ENCODE results near the gene ACTR8. TPM values are rescaled to one million over a fixed set of nuclear protein-coding genes. Genes with fewer than 3 reads are reported as not detected.

The ACTR8 gene
- total RNA-seq, 2 experiments from 2014 or later, result 13.7 to 14.3 TPM

DNA sequence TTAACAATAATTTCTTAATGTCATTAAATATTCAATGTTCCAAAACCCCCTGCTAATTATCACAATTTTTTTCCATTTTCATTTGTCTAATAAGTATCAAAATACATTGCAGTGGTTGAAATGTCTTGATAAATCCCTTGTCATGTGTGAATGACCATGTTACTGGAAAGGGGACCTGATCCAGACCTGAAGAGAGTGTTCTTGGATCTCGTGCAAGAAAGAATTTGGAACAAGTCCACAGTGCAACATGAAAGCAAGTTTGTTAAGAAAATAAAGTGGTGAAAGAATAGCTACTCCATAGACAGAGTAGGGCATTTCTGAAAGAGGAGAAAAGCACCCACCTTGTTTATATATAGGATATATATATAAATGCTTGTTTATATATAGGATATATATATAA lies 20.1 kb upstream of the ACTR8 start:
- no peaks in the 10 kb centered on the region for H3K4me1 ChIP-seq (ENCODE audit: insufficient read depth, low read length)
- POLR2A ChIA-PET, result no interaction called here
- Mint-ChIP-seq H3K4me1 (ENCODE audit: low read depth) (no peaks in the 10 kb centered on the region), H3K27ac (no peak overlapping the region), H3K9me3 (no peaks in the 10 kb centered on the region), H3K4me3 (no peak overlapping the region), H3K36me3 (ENCODE audit: low read depth) (no peaks in the 10 kb centered on the region), H3K27me3 (peaks cover 65% of the 10 kb centered on the region)
- peaks cover 24 to 28% of the 10 kb centered on the region in 2 experiments for H3K27me3 ChIP-seq (ENCODE audit: control insufficient read depth in 1 of 2, insufficient read depth in 2 of 2, low read length in 2 of 2)
- H3K36me3 ChIP-seq (ENCODE audit: insufficient read depth, low read length), result no peaks in the 10 kb centered on the region
- no peak overlapping the region for H3K4me3 ChIP-seq (ENCODE audit: low read length)
- ATAC-seq (ENCODE audit: poor library complexity), result no peak
- H3K27ac ChIP-seq (ENCODE audit: low read depth in 1 of 2, low read length in 2 of 2), result no peak overlapping the region
- no peak for DNase-seq
- H3K9me3 ChIP-seq (ENCODE audit: control insufficient read depth in 1 of 2, insufficient read depth in 1 of 2, low read length in 2 of 2), result no peaks in the 10 kb centered on the region
- intact Hi-C loops (cut with DNase I, micrococcal nuclease), result no loop called here
- TF ChIP-seq, protein P1, sequence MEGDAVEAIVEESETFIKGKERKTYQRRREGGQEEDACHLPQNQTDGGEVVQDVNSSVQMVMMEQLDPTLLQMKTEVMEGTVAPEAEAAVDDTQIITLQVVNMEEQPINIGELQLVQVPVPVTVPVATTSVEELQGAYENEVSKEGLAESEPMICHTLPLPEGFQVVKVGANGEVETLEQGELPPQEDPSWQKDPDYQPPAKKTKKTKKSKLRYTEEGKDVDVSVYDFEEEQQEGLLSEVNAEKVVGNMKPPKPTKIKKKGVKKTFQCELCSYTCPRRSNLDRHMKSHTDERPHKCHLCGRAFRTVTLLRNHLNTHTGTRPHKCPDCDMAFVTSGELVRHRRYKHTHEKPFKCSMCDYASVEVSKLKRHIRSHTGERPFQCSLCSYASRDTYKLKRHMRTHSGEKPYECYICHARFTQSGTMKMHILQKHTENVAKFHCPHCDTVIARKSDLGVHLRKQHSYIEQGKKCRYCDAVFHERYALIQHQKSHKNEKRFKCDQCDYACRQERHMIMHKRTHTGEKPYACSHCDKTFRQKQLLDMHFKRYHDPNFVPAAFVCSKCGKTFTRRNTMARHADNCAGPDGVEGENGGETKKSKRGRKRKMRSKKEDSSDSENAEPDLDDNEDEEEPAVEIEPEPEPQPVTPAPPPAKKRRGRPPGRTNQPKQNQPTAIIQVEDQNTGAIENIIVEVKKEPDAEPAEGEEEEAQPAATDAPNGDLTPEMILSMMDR (IDR thresholded peaks at IDR 0.05), result no peak
- CTCF ChIA-PET, result no interaction called here

DNA sequence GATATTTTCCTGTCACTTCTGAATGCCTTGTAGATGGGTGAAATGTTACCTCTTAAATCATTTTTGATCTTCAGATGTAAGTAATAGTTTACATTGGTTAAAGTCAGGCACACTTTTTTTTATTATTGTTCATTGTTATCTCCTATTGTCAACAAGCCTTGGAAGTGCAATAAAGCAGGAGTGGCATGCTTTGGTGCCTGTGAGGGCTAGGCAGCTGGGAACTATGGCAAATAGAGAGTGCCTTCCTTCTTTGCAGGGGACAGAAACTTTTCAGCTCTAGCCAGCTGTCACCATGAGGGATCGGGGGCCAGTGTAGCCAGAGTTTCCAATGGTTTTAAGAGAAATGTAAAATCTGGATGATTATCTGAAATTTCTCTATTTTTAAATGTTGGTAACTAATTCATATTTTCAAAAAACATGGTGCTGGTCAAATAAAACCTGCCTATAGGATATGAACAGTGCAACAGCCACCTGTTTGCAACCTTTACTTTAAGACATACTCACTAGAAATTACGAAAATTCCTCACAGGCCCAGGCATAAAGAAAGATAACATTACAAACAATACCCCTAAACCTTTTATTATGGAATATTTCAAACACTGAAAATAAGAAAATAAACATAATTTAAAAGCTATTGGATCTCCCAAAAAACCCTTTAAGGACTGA lies 18.8 kb upstream of the ACTR8 start:
- ChIA-PET CTCF (interaction anchor here (0.8 to 1.0 kb wide), 2 partner anchors 8 to 10 kb away, joined by 3 read pairs; no protein-coding TSS in a partner anchor), POLR2A (no interaction called here)
- Mint-ChIP-seq H3K4me1 (ENCODE audit: low read depth) (no peaks in the 10 kb centered on the region), H3K9me3 (no peaks in the 10 kb centered on the region), H3K27ac (no peak overlapping the region), H3K36me3 (ENCODE audit: low read depth) (no peaks in the 10 kb centered on the region), H3K4me3 (no peak overlapping the region), H3K27me3 (peaks cover 62% of the 10 kb centered on the region)
- Histone ChIP-seq H3K9me3 (ENCODE audit: control insufficient read depth in 1 of 2, insufficient read depth in 1 of 2, low read length in 2 of 2) (no peaks in the 10 kb centered on the region), H3K4me1 (ENCODE audit: insufficient read depth, low read length) (no peaks in the 10 kb centered on the region), H3K36me3 (ENCODE audit: insufficient read depth, low read length) (no peaks in the 10 kb centered on the region), H3K4me3 (ENCODE audit: low read length) (no peak overlapping the region), H3K27ac (ENCODE audit: low read depth in 1 of 2, low read length in 2 of 2) (no peak overlapping the region), H3K27me3 (ENCODE audit: control insufficient read depth in 1 of 2, insufficient read depth in 2 of 2, low read length in 2 of 2) (peaks cover 21 to 28% of the 10 kb centered on the region in 2 experiments)
- no peak for ATAC-seq (ENCODE audit: poor library complexity)
- TF ChIP-seq, protein P1 (IDR thresholded peaks at IDR 0.05), result no peak
- intact Hi-C loops (cut with DNase I, micrococcal nuclease), result no loop called here
- no peak for DNase-seq

DNA sequence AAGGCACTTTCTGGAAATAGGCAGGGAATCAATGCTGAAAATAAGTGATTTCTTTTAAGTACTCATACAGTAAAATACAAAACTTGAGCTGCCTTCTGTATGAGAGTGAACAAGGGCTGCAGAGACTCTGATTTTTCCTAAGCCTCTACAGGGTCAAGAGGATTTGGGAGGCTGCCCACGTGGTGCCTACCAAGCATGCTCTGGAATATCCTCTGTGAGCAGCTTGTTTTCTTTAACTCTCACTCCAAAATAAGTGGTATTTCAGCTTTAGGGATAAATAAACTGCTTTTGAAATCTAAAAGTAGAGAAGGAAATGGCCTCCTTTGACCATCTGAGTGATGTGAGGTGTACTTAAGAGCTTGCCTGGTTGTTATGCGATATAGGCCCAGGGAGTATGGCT lies 17.8 kb upstream of the ACTR8 start:
- ATAC-seq (ENCODE audit: poor library complexity), result no peak
- H3K36me3 ChIP-seq (ENCODE audit: insufficient read depth, low read length), result no peaks in the 10 kb centered on the region
- intact Hi-C loops (cut with DNase I, micrococcal nuclease), result no loop called here
- ChIA-PET POLR2A (no interaction called here), CTCF (interaction anchor here (0.7 to 0.8 kb wide), 2 partner anchors 9 to 57 kb away, joined by 3 read pairs; no protein-coding TSS in a partner anchor)
- H3K9me3 ChIP-seq (ENCODE audit: control insufficient read depth in 1 of 2, insufficient read depth in 1 of 2, low read length in 2 of 2), result no peaks in the 10 kb centered on the region
- no peak overlapping the region for H3K27ac ChIP-seq (ENCODE audit: low read depth in 1 of 2, low read length in 2 of 2)
- H3K36me3 Mint-ChIP-seq (ENCODE audit: low read depth), result no peaks in the 10 kb centered on the region
- H3K27ac Mint-ChIP-seq, result no peak overlapping the region
- TF ChIP-seq, protein P1 (IDR thresholded peaks at IDR 0.05), result no peak
- peaks cover 56% of the 10 kb centered on the region for H3K27me3 Mint-ChIP-seq
- no peaks in the 10 kb centered on the region for H3K4me1 ChIP-seq (ENCODE audit: insufficient read depth, low read length)
- peaks cover 18 to 26% of the 10 kb centered on the region in 2 experiments for H3K27me3 ChIP-seq (ENCODE audit: control insufficient read depth in 1 of 2, insufficient read depth in 2 of 2, low read length in 2 of 2)
- DNase-seq, result no peak
- no peaks in the 10 kb centered on the region for H3K4me1 Mint-ChIP-seq (ENCODE audit: low read depth)
- H3K4me3 ChIP-seq (ENCODE audit: low read length), result no peak overlapping the region
- H3K4me3 Mint-ChIP-seq, result no peak overlapping the region
- H3K9me3 Mint-ChIP-seq, result no peaks in the 10 kb centered on the region

Measured in CD4-positive, alpha-beta T cell (primary cell).